Stimulated activated CD8-positive, alpha-beta memory T cell treated with anti-CD3 and anti-CD28 coated beads, Interleukin-7, amount 100 ng/mL, for 48 hours (primary cell): Measurements from ENCODE around the gene PVALEF.

Experiments
- DNase-seq, 2 donors: peaks; one replicate each; pipeline ENCODE4 v3.0.0-alpha.2; 2020; ENCODE audit warnings: low read depth in 1 of 2; ENCODE audit errors: extremely low read depth in 1 of 2

Gene PVALEF

GRCh38 chr17:81180836-81181810, 15.8 kb downstream of the PVALEF start:
- no peak for DNase-seq

- no peak for DNase-seq
Observed at GRCh38 chr17:81181811-81182185, 16.5 kb downstream of the PVALEF start.

GRCh38 chr17:81182596-81182995, 17.3 kb downstream of the PVALEF start:
- no peak for DNase-seq

GRCh38 chr17:81183316-81183715, 18.0 kb downstream of the PVALEF start:
- DNase-seq: no peak

- no peak for DNase-seq
Observed at GRCh38 chr17:81183807-81184206, 18.5 kb downstream of the PVALEF start.

GRCh38 chr17:81184555-81184954, 19.2 kb downstream of the PVALEF start:
- DNase-seq: no peak

- no peak for DNase-seq
Observed at GRCh38 chr17:81186203-81186602, 20.9 kb downstream of the PVALEF start.

- DNase-seq: no peak
Observed at GRCh38 chr17:81187120-81187519, 21.8 kb downstream of the PVALEF start.

GRCh38 chr17:81187586-81188490, 22.5 kb downstream of the PVALEF start:
- no peak for DNase-seq

GRCh38 chr17:81188491-81188840, 23.2 kb downstream of the PVALEF start:
- DNase-seq: no peak

GRCh38 chr17:81189016-81189415, 23.7 kb downstream of the PVALEF start:
- DNase-seq: no peak

- no peak for DNase-seq
Observed at GRCh38 chr17:81189670-81190530, 24.6 kb downstream of the PVALEF start.

GRCh38 chr17:81190591-81190990, 25.3 kb downstream of the PVALEF start:
- no peak for DNase-seq

GRCh38 chr17:81191116-81191515, 25.8 kb downstream of the PVALEF start:
- no peak for DNase-seq

GRCh38 chr17:81191646-81192045, 26.3 kb downstream of the PVALEF start:
- DNase-seq: no peak

GRCh38 chr17:81192386-81193050, 27.2 kb downstream of the PVALEF start:
- DNase-seq: no peak

GRCh38 chr17:81193051-81193410, 27.7 kb downstream of the PVALEF start:
- no peak for DNase-seq

- no peak for DNase-seq
Observed at GRCh38 chr17:81193470-81194224, 28.3 kb downstream of the PVALEF start.

GRCh38 chr17:81194225-81194760, 29.0 kb downstream of the PVALEF start:
- DNase-seq: no peak
